A549 (cell line): ENCODE results near the gene IFT88. TPM values are rescaled to one million over a fixed set of nuclear protein-coding genes. Genes with fewer than 3 reads are reported as not detected.

Experiments used
- ATAC-seq, 2 experiments: fragments of 200-7000 bp in 1 of 2; fragments of >200 bp in 1 of 2; cut with Nextera tagmentation in 1 of 2; cut with Tn5 transposase in 1 of 2; 3 replicates each; pipeline versions ENCODE4 v1.8.0 to v1.9.1; 2018 to 2020; ENCODE audit warnings: mild to moderate bottlenecking in 1 of 2, moderate library complexity in 1 of 2
- CTCF ChIA-PET: fragments of 300-600 bp; sonication (Branson Sonifier 250); formaldehyde crosslinking; extraction: SDS; loops from one replicate; lab custom pipeline; 2021; ENCODE audit warnings: antibody characterized with exemption, inconsistent platforms; lab: Yijun Ruan, JAX
- POLR2A ChIA-PET: fragments of 350-600 bp; formaldehyde crosslinking; extraction: SDS; loops from one replicate; lab custom pipeline; 2021; ENCODE audit warnings: antibody characterized with exemption, inconsistent platforms; lab: Yijun Ruan, JAX
- DNase-seq, 2 experiments: peaks; one replicate each; pipeline versions ENCODE4 v3.0.0 to v3.0.0-alpha.2; 2011 to 2016; ENCODE audit warnings: low read depth in 1 of 2, low spot score in 1 of 2
- FAIRE-seq: peaks from 2 replicates; lab custom pipeline; 2011; peaks lifted over from hg19 to GRCh38; lab: Jason Lieb, UNC
- H3K27ac ChIP-seq, 2 experiments: fragments of >200 bp; sonication (Bioruptor Twin); formaldehyde crosslinking; 3 replicates each; pipeline ENCODE4 v1.5.1; 2016 to 2017
- H3K4me1 ChIP-seq: fragments of >200 bp; sonication (Bioruptor Twin); formaldehyde crosslinking; 3 replicates; pipeline ENCODE4 v1.6.1; 2016
- H3K4me2 ChIP-seq: fragments of >200 bp; sonication (Bioruptor Twin); formaldehyde crosslinking; 3 replicates; pipeline ENCODE4 v1.6.1; 2016
- H3K4me3 ChIP-seq: fragments of >200 bp; sonication (Bioruptor Twin); formaldehyde crosslinking; 3 replicates; pipeline ENCODE4 v1.5.1; 2016
- H3K9me3 ChIP-seq: fragments of >200 bp; sonication (Bioruptor Twin); formaldehyde crosslinking; 3 replicates; pipeline ENCODE4 v1.6.1; 2016
- CBX2 ChIP-seq: fragments of 200-600 bp; sonication (generic); IDR thresholded peaks from 2 replicates; pipeline ENCODE4 v1.6.1; 2016; ENCODE audit warnings: low read depth, mild to moderate bottlenecking, borderline replicate concordance
- CHD4 ChIP-seq: fragments of 200-600 bp; sonication (generic); IDR thresholded peaks from 2 replicates; pipeline ENCODE4 v1.6.1; 2016; ENCODE audit warnings: antibody characterized with exemption, mild to moderate bottlenecking, borderline replicate concordance
- ESRRA ChIP-seq: fragments of 150-350 bp; IDR thresholded peaks from 2 replicates; pipeline ENCODE4 v1.6.1; 2014; ENCODE audit warnings: mild to moderate bottlenecking, low read length, borderline replicate concordance
- FOSL2 ChIP-seq, 2 experiments: fragments of 450-650 bp in 1 of 2; fragments of >200 bp in 1 of 2; sonication (Bioruptor Twin) in 1 of 2; formaldehyde crosslinking; IDR thresholded peaks; 2 replicates each; pipeline versions ENCODE4 v1.5.0 to v1.6.1; 2016 to 2020; ENCODE audit warnings: mild to moderate bottlenecking in 1 of 2, moderate library complexity in 1 of 2
- HDAC2 ChIP-seq: fragments of 200-600 bp; sonication (generic); IDR thresholded peaks from 2 replicates; pipeline ENCODE4 v1.6.1; 2016
- HOXB5 ChIP-seq: fragments of 250-450 bp; sonication (Bioruptor Pico); IDR thresholded peaks from 2 replicates; pipeline ENCODE4 v1.5.0; 2020; ENCODE audit warnings: mild to moderate bottlenecking, moderate library complexity
- KDM1A ChIP-seq: fragments of 200-600 bp; sonication (generic); IDR thresholded peaks from 2 replicates; pipeline ENCODE4 v1.6.1; 2016; ENCODE audit warnings: low read depth, mild to moderate bottlenecking
- KDM5A ChIP-seq: fragments of 200-600 bp; sonication (generic); IDR thresholded peaks from 2 replicates; pipeline ENCODE4 v1.6.1; 2016; ENCODE audit warnings: antibody characterized with exemption, mild to moderate bottlenecking
- NPAS2 ChIP-seq: fragments of 250-450 bp; sonication (Bioruptor Pico); IDR thresholded peaks from 2 replicates; pipeline ENCODE4 v1.8.0; 2022; ENCODE audit warnings: mild to moderate bottlenecking, moderate library complexity, borderline replicate concordance
- RARB ChIP-seq: fragments of 250-450 bp; sonication (Bioruptor Pico); IDR thresholded peaks from 2 replicates; pipeline ENCODE4 v1.8.0; 2021; ENCODE audit warnings: mild to moderate bottlenecking, moderate library complexity
- SMC3 ChIP-seq: fragments of >200 bp; sonication (Bioruptor Twin); formaldehyde crosslinking; IDR thresholded peaks from 3 replicates; pipeline ENCODE4 v1.6.1; 2018; ENCODE audit warnings: inconsistent platforms
- WGBS: methylation state at CpG from one replicate; pipeline ENCODE4 v1.1.6; 2017; ENCODE audit errors: missing lambda C conversion rate; 5-methylcytosine and 5-hydroxymethylcytosine counted together
- polyA plus RNA-seq, 4 experiments: library from polyadenylated mRNA; depleted of rRNA in 3 of 4; stranded (reverse); fragments of >200 nt; fragmentation: RNase III in 1 of 4; extraction: RNeasy Plus Mini Kit Qiagen cat#74134 plus additional on column Dnase treatment in 1 of 4; gene quantifications; 2 replicates in 3 of 4; 3 replicates in 1 of 4; pipeline ENCODE4 v1.2.3, GENCODE V29; 2011 to 2017
- TF ChIP-seq, protein P1 (sequence below): fragments of >200 bp; sonication (Bioruptor Twin); formaldehyde crosslinking; IDR thresholded peaks from 3 replicates; pipeline ENCODE4 v1.6.1; 2016
- TF ChIP-seq, protein P2 (sequence below): IDR thresholded peaks from 2 replicates; pipeline ENCODE4 v1.6.1; 2012; ENCODE audit warnings: low read depth, borderline replicate concordance
- TF ChIP-seq, protein P3 (sequence below): fragments of 200-600 bp; sonication (generic); IDR thresholded peaks from 2 replicates; pipeline ENCODE4 v1.6.1; 2016; ENCODE audit warnings: antibody characterized with exemption, mild to moderate bottlenecking, moderate library complexity

IFT88 gene
- polyA plus RNA-seq, 2 of the 4 experiments (the other 2 are of a cell fraction) = 13.2 to 19.1 TPM

DNA sequence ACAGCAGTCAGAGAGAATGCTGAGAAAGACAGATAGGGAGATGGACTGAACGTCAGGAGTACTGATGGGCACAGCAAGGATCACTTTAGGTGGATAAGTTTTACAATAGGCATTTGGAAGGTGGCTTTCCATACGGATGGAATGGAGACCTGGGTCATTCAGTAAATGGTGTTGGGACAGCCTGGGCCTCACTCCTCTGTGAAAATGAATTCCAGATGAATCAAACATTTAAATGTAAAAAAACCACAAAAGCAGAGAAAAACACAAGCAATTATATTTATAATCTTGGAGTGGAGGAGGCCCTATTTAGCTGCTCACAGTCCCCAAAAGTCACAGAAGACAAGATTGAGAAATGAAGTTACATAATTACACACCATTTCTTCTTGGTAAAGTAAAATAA lies 141.3 kb downstream of the IFT88 start (continued):
- TF ChIP-seq, protein P1, sequence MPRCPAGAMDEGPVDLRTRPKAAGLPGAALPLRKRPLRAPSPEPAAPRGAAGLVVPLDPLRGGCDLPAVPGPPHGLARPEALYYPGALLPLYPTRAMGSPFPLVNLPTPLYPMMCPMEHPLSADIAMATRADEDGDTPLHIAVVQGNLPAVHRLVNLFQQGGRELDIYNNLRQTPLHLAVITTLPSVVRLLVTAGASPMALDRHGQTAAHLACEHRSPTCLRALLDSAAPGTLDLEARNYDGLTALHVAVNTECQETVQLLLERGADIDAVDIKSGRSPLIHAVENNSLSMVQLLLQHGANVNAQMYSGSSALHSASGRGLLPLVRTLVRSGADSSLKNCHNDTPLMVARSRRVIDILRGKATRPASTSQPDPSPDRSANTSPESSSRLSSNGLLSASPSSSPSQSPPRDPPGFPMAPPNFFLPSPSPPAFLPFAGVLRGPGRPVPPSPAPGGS = no peak
- TF ChIP-seq CHD4 (no peak), NPAS2 (no peak)
- TF ChIP-seq, protein P2, sequence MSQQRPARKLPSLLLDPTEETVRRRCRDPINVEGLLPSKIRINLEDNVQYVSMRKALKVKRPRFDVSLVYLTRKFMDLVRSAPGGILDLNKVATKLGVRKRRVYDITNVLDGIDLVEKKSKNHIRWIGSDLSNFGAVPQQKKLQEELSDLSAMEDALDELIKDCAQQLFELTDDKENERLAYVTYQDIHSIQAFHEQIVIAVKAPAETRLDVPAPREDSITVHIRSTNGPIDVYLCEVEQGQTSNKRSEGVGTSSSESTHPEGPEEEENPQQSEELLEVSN = no peak
- TF ChIP-seq, all 56 proteins: peak for 0

DNA sequence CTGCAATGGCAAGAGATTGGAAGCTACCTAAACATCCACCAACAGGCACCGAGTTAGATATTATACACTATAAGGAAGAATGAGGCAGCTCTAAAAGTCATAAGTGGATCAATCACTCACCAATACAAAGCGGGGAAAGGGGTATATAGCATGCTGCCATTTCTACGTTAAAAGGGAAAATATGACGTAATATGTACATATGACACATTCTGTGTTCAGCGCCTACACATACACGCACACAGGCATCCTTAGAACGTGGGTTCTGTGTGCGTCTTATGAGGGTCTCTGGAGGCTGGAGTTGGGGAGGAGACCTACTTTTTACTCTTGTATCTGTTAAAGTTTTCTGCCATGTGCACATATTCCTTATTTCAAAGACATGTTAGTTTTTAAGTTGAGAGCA lies 142.4 kb downstream of the IFT88 start:
- POLR2A ChIA-PET = interaction anchor here (0.6 kb wide), 1 partner anchor 63 kb away, joined by 3 read pairs; no protein-coding TSS in a partner anchor
- no peaks in the 10 kb centered on the region for H3K9me3 ChIP-seq
- FAIRE-seq (no peak), DNase-seq (no peak), ATAC-seq (no peak)
- CTCF ChIA-PET = interaction anchor here (1.0 to 1.4 kb wide), 2 partner anchors 119 to 216 kb away, joined by 4 to 5 read pairs; no protein-coding TSS in a partner anchor
- H3K4me2 ChIP-seq = peak overlapping the region; percentile 28; the same call in 1 of the 3 replicates
- 77% methylated on average over 8 of the region's 8 CpGs for WGBS
- no peak overlapping the region for H3K4me3 ChIP-seq
- peaks cover 10% of the 10 kb centered on the region; the same call in 2 of the 3 replicates for H3K4me1 ChIP-seq
- TF ChIP-seq, protein P1 = no peak
- H3K27ac ChIP-seq = 0 out of 6 replicates have a peak overlapping the region, but pooled peaks of 1 of the 2 experiments have one; percentile 17

DNA sequence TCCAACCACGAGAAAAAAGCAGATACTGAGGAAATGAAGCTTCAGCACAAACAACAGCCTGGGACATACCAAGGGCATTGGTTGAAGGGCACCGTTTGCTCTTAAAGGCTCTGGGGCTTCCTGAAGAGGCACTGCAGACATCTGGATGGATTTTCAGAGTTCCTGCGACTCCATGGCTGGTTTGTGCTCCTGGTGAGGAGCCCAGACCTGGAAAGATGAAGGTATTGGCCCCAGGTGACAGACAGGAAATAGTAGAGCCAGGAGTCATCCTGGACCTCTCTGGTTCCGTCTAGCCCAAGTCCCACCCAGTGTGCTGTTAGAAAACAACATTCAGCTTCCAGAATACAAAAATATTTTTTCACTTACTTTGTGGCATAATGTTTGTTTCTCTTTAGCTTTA lies 142.8 kb downstream of the IFT88 start:
- ChIA-PET CTCF (interaction anchor here (1.4 kb wide), 1 partner anchor 118 kb away, joined by 5 read pairs; no protein-coding TSS in a partner anchor), POLR2A (interaction anchor here (0.6 kb wide), 1 partner anchor 62 kb away, joined by 3 read pairs; no protein-coding TSS in a partner anchor)
- FAIRE-seq = no peak
- DNase-seq = no peak
- H3K4me1 ChIP-seq = peaks cover 10% of the 10 kb centered on the region; the same call in 2 of the 3 replicates
- no peak overlapping the region for H3K27ac ChIP-seq
- TF ChIP-seq HOXB5 (CRISPR knock-in tag) = no peak
- TF ChIP-seq HDAC2 = no peak
- TF ChIP-seq ESRRA = no peak
- TF ChIP-seq CBX2 = no peak
- no peak for TF ChIP-seq FOSL2 (IDR thresholded peaks at IDR 0.05)
- no peak for TF ChIP-seq FOSL2 (CRISPR knock-in tag; IDR thresholded peaks at IDR 0.05)
- TF ChIP-seq SMC3 = no peak
- TF ChIP-seq KDM5A = no peak
- TF ChIP-seq, protein P3, sequence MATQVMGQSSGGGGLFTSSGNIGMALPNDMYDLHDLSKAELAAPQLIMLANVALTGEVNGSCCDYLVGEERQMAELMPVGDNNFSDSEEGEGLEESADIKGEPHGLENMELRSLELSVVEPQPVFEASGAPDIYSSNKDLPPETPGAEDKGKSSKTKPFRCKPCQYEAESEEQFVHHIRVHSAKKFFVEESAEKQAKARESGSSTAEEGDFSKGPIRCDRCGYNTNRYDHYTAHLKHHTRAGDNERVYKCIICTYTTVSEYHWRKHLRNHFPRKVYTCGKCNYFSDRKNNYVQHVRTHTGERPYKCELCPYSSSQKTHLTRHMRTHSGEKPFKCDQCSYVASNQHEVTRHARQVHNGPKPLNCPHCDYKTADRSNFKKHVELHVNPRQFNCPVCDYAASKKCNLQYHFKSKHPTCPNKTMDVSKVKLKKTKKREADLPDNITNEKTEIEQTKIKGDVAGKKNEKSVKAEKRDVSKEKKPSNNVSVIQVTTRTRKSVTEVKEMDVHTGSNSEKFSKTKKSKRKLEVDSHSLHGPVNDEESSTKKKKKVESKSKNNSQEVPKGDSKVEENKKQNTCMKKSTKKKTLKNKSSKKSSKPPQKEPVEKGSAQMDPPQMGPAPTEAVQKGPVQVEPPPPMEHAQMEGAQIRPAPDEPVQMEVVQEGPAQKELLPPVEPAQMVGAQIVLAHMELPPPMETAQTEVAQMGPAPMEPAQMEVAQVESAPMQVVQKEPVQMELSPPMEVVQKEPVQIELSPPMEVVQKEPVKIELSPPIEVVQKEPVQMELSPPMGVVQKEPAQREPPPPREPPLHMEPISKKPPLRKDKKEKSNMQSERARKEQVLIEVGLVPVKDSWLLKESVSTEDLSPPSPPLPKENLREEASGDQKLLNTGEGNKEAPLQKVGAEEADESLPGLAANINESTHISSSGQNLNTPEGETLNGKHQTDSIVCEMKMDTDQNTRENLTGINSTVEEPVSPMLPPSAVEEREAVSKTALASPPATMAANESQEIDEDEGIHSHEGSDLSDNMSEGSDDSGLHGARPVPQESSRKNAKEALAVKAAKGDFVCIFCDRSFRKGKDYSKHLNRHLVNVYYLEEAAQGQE = no peak
- no peak for TF ChIP-seq RARB (CRISPR knock-in tag)
- TF ChIP-seq KDM1A = no peak
- TF ChIP-seq, protein P1 = no peak
- TF ChIP-seq, protein P2 = no peak
- 24% methylated on average over 4 of the region's 4 CpGs for WGBS
- H3K4me2 ChIP-seq = peak overlapping the region; percentile 28; the same call in 1 of the 3 replicates
- H3K9me3 ChIP-seq = no peaks in the 10 kb centered on the region
- ATAC-seq = no peak
- no peak overlapping the region for H3K4me3 ChIP-seq
